HepG2 (cell line): ENCODE data around the gene TLCD1. TPM values are rescaled to one million over a fixed set of nuclear protein-coding genes. Genes with fewer than 3 reads are reported as not detected.

Source experiments
- CBX1 ChIP-seq: IDR thresholded peaks from one replicate; pipeline ENCODE4 v1.6.1; 2016; ENCODE audit warnings: antibody characterized with exemption, low read depth
- CERS6 ChIP-seq: sonication (generic); formaldehyde crosslinking; IDR thresholded peaks from 2 replicates; pipeline ENCODE4 v1.5.0; 2020; ENCODE audit warnings: missing genetic modification reagents
- DMAP1 ChIP-seq: IDR thresholded peaks from 2 replicates; pipeline ENCODE4 v1.6.1; 2016
- EP300 ChIP-seq, 3 experiments: sonication (generic) in 1 of 3; formaldehyde crosslinking in 1 of 3; IDR thresholded peaks; 2 replicates each; pipeline versions ENCODE4 v1.5.1 to v1.6.1; 2011 to 2020; ENCODE audit warnings: low read depth in 2 of 3, low read length in 2 of 3, borderline replicate concordance in 1 of 3, improper control_type of control experiment in 1 of 3, mild to moderate bottlenecking in 1 of 3, missing genetic modification reagents in 1 of 3, moderate library complexity in 1 of 3
- ETV6 ChIP-seq: sonication (generic); formaldehyde crosslinking; conservative IDR thresholded peaks from 2 replicates; pipeline ENCODE4 v1.4.0; 2020; ENCODE audit warnings: missing genetic modification reagents
- FOXK2 ChIP-seq: fragments of 450-650 bp; IDR thresholded peaks from 2 replicates; pipeline ENCODE4 v1.6.1; 2016
- HNF4A ChIP-seq: sonication (generic); formaldehyde crosslinking; IDR thresholded peaks from 2 replicates; pipeline ENCODE4 v1.4.0; 2020; ENCODE audit warnings: missing genetic modification reagents
- KDM4B ChIP-seq: sonication (generic); formaldehyde crosslinking; IDR thresholded peaks from 2 replicates; pipeline ENCODE4 v1.4.0; 2020; ENCODE audit warnings: missing genetic modification reagents
- NCOA1 ChIP-seq: sonication (generic); formaldehyde crosslinking; IDR thresholded peaks from 2 replicates; pipeline ENCODE4 v1.9.0; 2021; ENCODE audit warnings: missing genetic modification reagents
- ONECUT2 ChIP-seq: sonication (generic); formaldehyde crosslinking; IDR thresholded peaks from 2 replicates; pipeline ENCODE4 v1.4.0; 2020; ENCODE audit warnings: missing genetic modification reagents
- RARG ChIP-seq: sonication (generic); formaldehyde crosslinking; IDR thresholded peaks from 2 replicates; pipeline ENCODE4 v1.4.0; 2020; ENCODE audit warnings: low read depth, mild to moderate bottlenecking, missing genetic modification reagents
- RNF2 ChIP-seq: fragments of 450-650 bp; conservative IDR thresholded peaks from 2 replicates; pipeline ENCODE4 v1.6.1; 2016; ENCODE audit warnings: low read depth
- RORA ChIP-seq: sonication (generic); formaldehyde crosslinking; IDR thresholded peaks from 2 replicates; pipeline ENCODE4 v1.5.0; 2020; ENCODE audit warnings: mild to moderate bottlenecking, missing genetic modification reagents, moderate library complexity
- SIN3A ChIP-seq: IDR thresholded peaks from 2 replicates; pipeline ENCODE4 v1.6.1; 2011; ENCODE audit warnings: low read depth, mild to moderate bottlenecking, control low read depth, low read length, borderline replicate concordance
- ZBTB43 ChIP-seq: sonication (generic); formaldehyde crosslinking; conservative IDR thresholded peaks from 2 replicates; pipeline ENCODE4 v1.4.0; 2020; ENCODE audit warnings: missing genetic modification reagents
- ZNF18 ChIP-seq: sonication (generic); formaldehyde crosslinking; IDR thresholded peaks from 2 replicates; pipeline ENCODE4 v1.8.0; 2022; ENCODE audit warnings: mild to moderate bottlenecking, missing genetic modification reagents; ENCODE audit not compliant: insufficient replicate concordance
- ZNF224 ChIP-seq: sonication (generic); formaldehyde crosslinking; IDR thresholded peaks from 2 replicates; pipeline ENCODE4 v1.5.0; 2020; ENCODE audit warnings: mild to moderate bottlenecking, missing genetic modification reagents
- ZNF232 ChIP-seq: sonication (generic); formaldehyde crosslinking; IDR thresholded peaks from 2 replicates; pipeline ENCODE4 v1.4.0; 2020; ENCODE audit warnings: missing genetic modification reagents, borderline replicate concordance
- ZNF468 ChIP-seq: sonication (generic); formaldehyde crosslinking; IDR thresholded peaks from 2 replicates; pipeline ENCODE4 v1.8.0; 2022; ENCODE audit warnings: mild to moderate bottlenecking, moderate library complexity, missing genetic modification reagents
- ZNF512 ChIP-seq: sonication (generic); formaldehyde crosslinking; IDR thresholded peaks from 2 replicates; pipeline ENCODE4 v1.4.0; 2020; ENCODE audit warnings: mild to moderate bottlenecking, missing genetic modification reagents
- ZNF616 ChIP-seq: sonication (generic); formaldehyde crosslinking; IDR thresholded peaks from 2 replicates; pipeline ENCODE4 v1.5.0; 2020; ENCODE audit warnings: low read depth, mild to moderate bottlenecking, missing genetic modification reagents
- ZNF703 ChIP-seq: sonication (generic); formaldehyde crosslinking; IDR thresholded peaks from 2 replicates; pipeline ENCODE4 v1.5.1; 2020; ENCODE audit warnings: missing genetic modification reagents, mild to moderate bottlenecking, moderate library complexity, borderline replicate concordance
- ZNF768 ChIP-seq: sonication (generic); formaldehyde crosslinking; IDR thresholded peaks from 2 replicates; pipeline ENCODE4 v1.4.0; 2020; ENCODE audit warnings: missing genetic modification reagents
- polyA plus RNA-seq, 8 experiments: library from polyadenylated mRNA; depleted of rRNA in 3 of 8; stranded (reverse) in 7 of 8; unstranded in 1 of 8; fragments of >200 nt; fragmentation: Illumina TruSeq in 4 of 8; extraction: Trizol in 4 of 8; gene quantifications; 2 replicates each; pipeline versions ENCODE4 v1.2.1 to v1.2.3, GENCODE V29; 2011 to 2016; ENCODE audit warnings: low read depth in 4 of 8, missing spikeins in 1 of 8, mixed read lengths in 1 of 8; ENCODE audit not compliant: insufficient read depth in 1 of 8
- total RNA-seq, 5 experiments: library from RNA; depleted of rRNA; stranded (reverse); fragments of >200 nt; fragmentation: Illumina TruSeq; extraction: Trizol; gene quantifications; 2 replicates each; pipeline ENCODE4 v1.2.3, GENCODE V29; 2016; ENCODE audit warnings: low read depth in 1 of 5
- TF ChIP-seq, protein P1 (sequence below): sonication (generic); formaldehyde crosslinking; IDR thresholded peaks from 2 replicates; pipeline ENCODE4 v1.9.0; 2021; ENCODE audit warnings: missing genetic modification reagents, borderline replicate concordance

TLCD1 gene
- total and polyA plus RNA-seq, 2 of the 13 experiments (the other 11 are each of a cell fraction or from before 2014, with no cell fraction given), result 14.9 to 19.6 TPM

DNA sequence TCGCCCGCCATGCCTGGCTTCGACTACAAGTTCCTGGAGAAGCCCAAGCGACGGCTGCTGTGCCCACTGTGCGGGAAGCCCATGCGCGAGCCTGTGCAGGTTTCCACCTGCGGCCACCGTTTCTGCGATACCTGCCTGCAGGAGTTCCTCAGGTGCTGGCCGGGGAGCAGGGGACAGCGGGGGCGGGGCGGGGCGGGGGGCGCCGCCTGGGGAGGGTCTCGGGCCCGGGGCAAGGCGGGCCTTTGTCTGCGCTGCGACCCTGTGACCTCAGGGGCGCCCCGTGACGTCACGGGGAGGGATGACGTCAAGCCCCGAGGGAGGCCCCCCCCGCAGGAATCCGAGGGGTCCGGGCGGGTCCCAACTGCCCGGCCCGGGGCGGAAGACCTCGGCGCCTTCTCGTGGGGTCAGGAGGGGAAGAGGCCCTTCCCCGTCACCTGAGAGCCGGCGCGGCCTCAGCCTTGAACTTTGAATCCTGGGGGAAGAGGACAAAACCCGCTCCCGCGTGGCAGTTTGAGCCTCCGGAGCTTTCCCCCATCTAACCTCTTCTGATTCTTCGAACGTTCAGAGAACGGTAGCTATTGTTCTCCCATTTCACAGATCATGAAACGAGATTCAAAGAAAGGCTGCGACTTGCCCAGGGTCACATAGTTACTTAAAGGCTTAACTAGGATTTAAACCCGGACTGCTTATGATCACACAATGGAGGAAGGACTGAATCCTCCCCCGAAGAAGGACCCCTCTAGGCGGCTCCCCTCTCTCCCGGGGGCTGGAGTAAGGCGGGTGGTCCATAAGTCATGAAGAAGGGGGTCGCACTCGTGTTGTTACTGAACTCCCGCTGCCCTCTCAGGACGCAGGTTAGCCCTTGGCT, 18.3 kb upstream of the TLCD1 start (continued):
- no peak for TF ChIP-seq ZNF512
- TF ChIP-seq ZNF616 (CRISPR knock-in tag), result no peak
- TF ChIP-seq, protein P1, sequence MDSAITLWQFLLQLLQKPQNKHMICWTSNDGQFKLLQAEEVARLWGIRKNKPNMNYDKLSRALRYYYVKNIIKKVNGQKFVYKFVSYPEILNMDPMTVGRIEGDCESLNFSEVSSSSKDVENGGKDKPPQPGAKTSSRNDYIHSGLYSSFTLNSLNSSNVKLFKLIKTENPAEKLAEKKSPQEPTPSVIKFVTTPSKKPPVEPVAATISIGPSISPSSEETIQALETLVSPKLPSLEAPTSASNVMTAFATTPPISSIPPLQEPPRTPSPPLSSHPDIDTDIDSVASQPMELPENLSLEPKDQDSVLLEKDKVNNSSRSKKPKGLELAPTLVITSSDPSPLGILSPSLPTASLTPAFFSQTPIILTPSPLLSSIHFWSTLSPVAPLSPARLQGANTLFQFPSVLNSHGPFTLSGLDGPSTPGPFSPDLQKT (CRISPR knock-in tag), result no peak
- no peak; the same call in 1 of the 2 replicates for TF ChIP-seq ZNF768 (CRISPR knock-in tag)
- no peak for TF ChIP-seq ZNF703 (CRISPR knock-in tag)
- no peak for TF ChIP-seq ZNF18 (CRISPR knock-in tag)
- no peak for TF ChIP-seq ZNF468 (CRISPR knock-in tag)
- TF ChIP-seq KDM4B (CRISPR knock-in tag), result peak; percentile 28; the same call in 1 of the 2 replicates
- no peak for TF ChIP-seq CERS6 (CRISPR knock-in tag)
- TF ChIP-seq SIN3A, result peak; percentile 59; the same call in 1 of the 2 replicates
- TF ChIP-seq RARG (CRISPR knock-in tag), result no peak
- TF ChIP-seq RNF2, result no peak
- no peak for TF ChIP-seq ONECUT2 (CRISPR knock-in tag)
- TF ChIP-seq CBX1, result peak; percentile 11
- no peak for TF ChIP-seq ZNF232
- TF ChIP-seq DMAP1 (CRISPR knock-in tag), result peak; percentile 77
- TF ChIP-seq NCOA1 (CRISPR knock-in tag), result no peak; the same call in 1 of the 2 replicates
- TF ChIP-seq HNF4A (CRISPR knock-in tag), result peak; percentile 92
- no peak for TF ChIP-seq ZBTB43
- TF ChIP-seq ETV6 (CRISPR knock-in tag), result peak; percentile 63; the same call in 1 of the 2 replicates
- no peak for TF ChIP-seq RORA
- TF ChIP-seq ZNF224 (CRISPR knock-in tag), result no peak
- peak in 1 of 2 experiments; percentile 42; a peak in 2 of 4 replicates for TF ChIP-seq EP300 (IDR thresholded peaks at IDR 0.05; ENCODE audit: low read depth in 2 of 2, low read length in 2 of 2)
- TF ChIP-seq EP300 (CRISPR knock-in tag; IDR thresholded peaks at IDR 0.05; ENCODE audit: borderline replicate concordance), result no peak
- no peak for TF ChIP-seq FOXK2
